Body of pancreas (tissue), 4 donors: ENCODE data around the gene NCAM1. TPM values are rescaled to one million over a fixed set of nuclear protein-coding genes. Genes with fewer than 3 reads are reported as not detected.

ENCODE experiments used
- ATAC-seq: fragments of 150-250 bp; one replicate; pipeline ENCODE4 v1.9.1; 2016
- DNase-seq, 4 donors: peaks; one replicate each; pipeline ENCODE4 v3.0.0-alpha.2; 2019
- H3K27ac ChIP-seq, 4 donors: fragments of 200-600 bp; sonication (generic); 1 replicate in 3 of 4; 2 replicates in 1 of 4; pipeline versions ENCODE4 v1.5.1 to v1.6.1; 2016 to 2019; ENCODE audit warnings: mild to moderate bottlenecking in 1 of 4, mixed read lengths in 1 of 4, moderate library complexity in 1 of 4
- H3K27me3 ChIP-seq, 2 donors: fragments of 200-600 bp; sonication (generic); one replicate each; pipeline ENCODE4 v1.6.0; 2016; ENCODE audit warnings: mild to moderate bottlenecking in 1 of 2
- H3K36me3 ChIP-seq, 2 donors: fragments of 200-600 bp; sonication (generic); replicated peaks in 1 of 2; 2 replicates each; pipeline ENCODE4 v1.5.1; 2016; ENCODE audit warnings: low read depth in 2 of 2; ENCODE audit not compliant: insufficient read depth in 1 of 2
- H3K4me1 ChIP-seq: fragments of 200-600 bp; sonication (generic); one replicate; pipeline ENCODE4 v1.6.0; 2016
- H3K4me3 ChIP-seq, 2 donors: fragments of 200-600 bp; sonication (generic); 1 replicate in 1 of 2; 2 replicates in 1 of 2; pipeline ENCODE4 v1.5.1; 2016 to 2019
- H3K9me3 ChIP-seq, 3 donors: fragments of 200-600 bp; sonication (generic); 1 replicate in 2 of 3; 2 replicates in 1 of 3; pipeline ENCODE4 v1.5.1; 2016
- CTCF ChIP-seq, 7 experiments: fragments of 450-650 bp in 4 of 7; fragments of 200-600 bp in 3 of 7; sonication (generic) in 3 of 7; IDR thresholded peaks; one replicate each; pipeline ENCODE4 v1.5.1; 2016 to 2019; ENCODE audit warnings: antibody characterized with exemption in 7 of 7
- POLR2A ChIP-seq, 3 donors: fragments of 450-650 bp; IDR thresholded peaks; one replicate each; pipeline ENCODE4 v1.6.1; 2016; ENCODE audit warnings: antibody characterized with exemption in 3 of 3, mild to moderate bottlenecking in 2 of 3
- WGBS, 2 donors: methylation state at CpG; one replicate each; pipeline ENCODE4 v1.1.5; 2017; 5-methylcytosine and 5-hydroxymethylcytosine counted together
- intact Hi-C: fragments of 100-400 bp; cut with DNase I; formaldehyde crosslinking; loops from one replicate; pipeline ENCODE4 v1.15.1; 2023
- total RNA-seq, 2 donors: library from RNA; depleted of rRNA; stranded (reverse); fragments of >200 nt; gene quantifications; one replicate each; pipeline ENCODE4 v1.1.0, GENCODE V29; 2016

The NCAM1 gene
- total RNA-seq, 2 donors from 2014 or later: 10.1 to 26.0 TPM

GRCh38 chr11:113023228-113023627, 62.0 kb downstream of the NCAM1 start:
- Histone ChIP-seq H3K4me1 (no peaks in the 10 kb centered on the region), H3K27ac (no peak overlapping the region), H3K4me3 (no peak overlapping the region), H3K9me3 (no peaks in the 10 kb centered on the region), H3K27me3 (peaks cover 0 to 4% of the 10 kb centered on the region in 2 donors), H3K36me3 (no peaks in the 10 kb centered on the region)
- DNase-seq: no peak
- 30 to 42% methylated on average over 2 of the region's 2 CpGs for WGBS, 2 donors
- no peak for ATAC-seq
- intact Hi-C loops: no loop called here
- TF ChIP-seq CTCF (IDR thresholded peaks at IDR 0.05) (no peak), POLR2A (IDR thresholded peaks at IDR 0.05) (no peak)

GRCh38 chr11:113023986-113024385, 62.8 kb downstream of the NCAM1 start:
- Histone ChIP-seq H3K27ac (no peak overlapping the region), H3K4me3 (no peak overlapping the region), H3K36me3 (no peaks in the 10 kb centered on the region), H3K27me3 (peaks cover 0 to 4% of the 10 kb centered on the region in 2 donors), H3K4me1 (no peaks in the 10 kb centered on the region), H3K9me3 (no peaks in the 10 kb centered on the region)
- 74 to 78% methylated on average over 4 of the region's 4 CpGs for WGBS, 2 donors
- TF ChIP-seq POLR2A (IDR thresholded peaks at IDR 0.05) (no peak), CTCF (IDR thresholded peaks at IDR 0.05) (no peak)
- intact Hi-C loops: no loop called here
- DNase-seq: no peak
- no peak for ATAC-seq

- H3K4me3 ChIP-seq: no peak overlapping the region
- peaks cover 0 to 4% of the 10 kb centered on the region in 2 donors for H3K27me3 ChIP-seq
- no peak for ATAC-seq
- WGBS, 2 donors: 24 to 46% methylated on average over 3 of the region's 3 CpGs
- TF ChIP-seq CTCF (IDR thresholded peaks at IDR 0.05) (no peak), POLR2A (IDR thresholded peaks at IDR 0.05) (no peak)
- DNase-seq: no peak
- intact Hi-C loops: no loop called here
- H3K9me3 ChIP-seq: no peaks in the 10 kb centered on the region
- H3K27ac ChIP-seq: no peak overlapping the region
- H3K4me1 ChIP-seq: no peaks in the 10 kb centered on the region
- no peaks in the 10 kb centered on the region for H3K36me3 ChIP-seq
Observed at GRCh38 chr11:113026778-113027177, 65.6 kb downstream of the NCAM1 start.

- intact Hi-C loops: no loop called here
- ATAC-seq: no peak
- Histone ChIP-seq H3K4me1 (no peaks in the 10 kb centered on the region), H3K27ac (no peak overlapping the region), H3K27me3 (no peaks in the 10 kb centered on the region), H3K36me3 (no peaks in the 10 kb centered on the region), H3K9me3 (no peaks in the 10 kb centered on the region), H3K4me3 (no peak overlapping the region)
- no peak for DNase-seq
- 77 to 78% methylated on average over 5 of the region's 5 CpGs for WGBS, 2 donors
- TF ChIP-seq POLR2A (IDR thresholded peaks at IDR 0.05) (no peak), CTCF (IDR thresholded peaks at IDR 0.05) (no peak)
Observed at GRCh38 chr11:113034576-113034975, 73.4 kb downstream of the NCAM1 start.

- Histone ChIP-seq H3K4me1 (no peaks in the 10 kb centered on the region), H3K27me3 (no peaks in the 10 kb centered on the region), H3K9me3 (no peaks in the 10 kb centered on the region), H3K36me3 (no peaks in the 10 kb centered on the region), H3K4me3 (no peak overlapping the region), H3K27ac (no peak overlapping the region)
- WGBS, 2 donors: 53 to 72% methylated on average over 3 of the region's 3 CpGs
- ATAC-seq: no peak
- intact Hi-C loops: no loop called here
- TF ChIP-seq POLR2A (IDR thresholded peaks at IDR 0.05) (no peak), CTCF (IDR thresholded peaks at IDR 0.05) (no peak)
- DNase-seq: no peak
Observed at GRCh38 chr11:113035708-113036107, 74.5 kb downstream of the NCAM1 start.
